Hepatocyte (in vitro differentiated cells): Measurements from ENCODE around the gene GOLGA8S. TPM values are rescaled to one million over a fixed set of nuclear protein-coding genes. Genes with fewer than 3 reads are reported as not detected.

Experiments
- DNase-seq: peaks from one replicate; pipeline ENCODE4 v3.0.0-alpha.2; 2016; ENCODE audit warnings: low spot score
- H2AFZ ChIP-seq: fragments of 200-600 bp; sonication (generic); 2 replicates; pipeline ENCODE4 v1.6.0; 2016; ENCODE audit warnings: antibody characterized with exemption, mild to moderate bottlenecking
- H3K27ac ChIP-seq: fragments of 200-600 bp; sonication (generic); 2 replicates; pipeline ENCODE4 v1.5.1; 2016; ENCODE audit warnings: mild to moderate bottlenecking
- H3K27me3 ChIP-seq: fragments of 200-600 bp; sonication (generic); 2 replicates; pipeline ENCODE4 v1.6.1; 2016
- H3K36me3 ChIP-seq: fragments of 200-600 bp; sonication (generic); replicated peaks from 2 replicates; pipeline ENCODE4 v1.5.1; 2016; ENCODE audit warnings: low read depth; ENCODE audit not compliant: insufficient read depth
- H3K4me1 ChIP-seq: fragments of 200-600 bp; sonication (generic); 2 replicates; pipeline ENCODE4 v1.5.1; 2016; ENCODE audit warnings: mild to moderate bottlenecking, moderate library complexity; ENCODE audit not compliant: insufficient read depth
- H3K4me2 ChIP-seq: fragments of 200-600 bp; sonication (generic); 2 replicates; pipeline ENCODE4 v1.6.0; 2016
- H3K4me3 ChIP-seq: fragments of 200-600 bp; sonication (generic); 2 replicates; pipeline ENCODE4 v1.5.1; 2016; ENCODE audit warnings: mild to moderate bottlenecking
- H3K79me2 ChIP-seq: fragments of 200-600 bp; sonication (generic); 2 replicates; pipeline ENCODE4 v1.6.0; 2017; ENCODE audit warnings: mild to moderate bottlenecking
- H3K9me2 ChIP-seq: fragments of 200-600 bp; sonication (generic); replicated peaks from 2 replicates; pipeline ENCODE4 v1.6.0; 2017; ENCODE audit warnings: mild to moderate bottlenecking; ENCODE audit not compliant: insufficient read depth
- H3K9me3 ChIP-seq: fragments of 200-600 bp; sonication (generic); 2 replicates; pipeline ENCODE4 v1.5.1; 2016; ENCODE audit warnings: low read depth, mild to moderate bottlenecking
- H4K20me1 ChIP-seq: fragments of 200-600 bp; sonication (generic); 2 replicates; pipeline ENCODE4 v1.6.0; 2016; ENCODE audit warnings: mild to moderate bottlenecking; ENCODE audit not compliant: insufficient read depth, poor library complexity, severe bottlenecking
- EZH2 ChIP-seq: fragments of 200-600 bp; sonication (generic); IDR thresholded peaks from 2 replicates; pipeline ENCODE4 v1.6.1; 2016; ENCODE audit warnings: antibody characterized with exemption, mild to moderate bottlenecking, borderline replicate concordance
- EZH2phosphoT487 ChIP-seq: fragments of 200-600 bp; sonication (generic); IDR thresholded peaks from one replicate; pipeline ENCODE4 v1.6.1; 2018; ENCODE audit warnings: antibody characterized with exemption, mild to moderate bottlenecking, low read depth, moderate library complexity; ENCODE audit not compliant: unreplicated experiment, severe bottlenecking
- WGBS: methylation state at CpG from one replicate; pipeline ENCODE4 v1.1.6; 2016; ENCODE audit warnings: low lambda C conversion rate; ENCODE audit errors: missing lambda C conversion rate; 5-methylcytosine and 5-hydroxymethylcytosine counted together
- polyA plus RNA-seq: library from polyadenylated mRNA; unstranded; fragments of >200 nt; fragmentation: Nextera tagmentation; extraction: Ambion mirVana; gene quantifications from 2 replicates; pipeline ENCODE4 v1.2.1, GENCODE V29; 2016
- total RNA-seq: library from RNA; depleted of rRNA; stranded (reverse); fragments of >200 nt; gene quantifications from 2 replicates; pipeline ENCODE4 v1.2.3, GENCODE V29; 2014
- TF ChIP-seq, protein P1 (sequence below): fragments of 200-600 bp; sonication (generic); IDR thresholded peaks from 2 replicates; pipeline ENCODE4 v1.5.1; 2016; ENCODE audit warnings: antibody characterized with exemption, mild to moderate bottlenecking; ENCODE audit not compliant: poor library complexity

The GOLGA8S gene
- total and polyA plus RNA-seq, 2 experiments from 2014 or later = 0.03 to 0.05 TPM

DNA sequence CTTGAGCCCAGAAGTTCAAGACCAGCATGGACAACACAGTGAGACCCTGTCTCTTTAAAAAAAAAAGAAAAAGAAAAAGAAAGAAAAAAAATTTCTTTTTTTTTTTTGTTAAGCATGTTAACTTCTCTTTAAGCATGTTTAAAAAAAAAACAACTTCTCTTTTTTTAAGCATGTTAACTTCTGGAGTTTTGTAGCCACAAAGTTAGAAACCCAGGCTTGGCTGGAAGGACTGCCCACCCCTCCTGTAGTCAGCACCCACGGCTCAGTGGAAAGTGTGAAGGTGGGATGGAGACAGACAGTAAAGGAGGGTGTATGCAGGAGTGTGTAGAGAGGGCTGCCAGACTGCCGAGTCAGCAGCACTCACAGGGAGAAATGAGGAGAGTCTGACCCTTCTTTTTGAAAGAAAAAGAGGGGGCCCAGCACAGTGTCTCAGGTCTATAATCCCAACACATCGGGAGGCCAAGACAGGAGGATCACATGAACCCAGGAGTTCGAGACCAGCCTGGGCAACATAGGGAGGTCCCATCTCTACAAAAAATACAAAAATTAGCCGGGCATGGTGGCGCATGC, 33.2 kb downstream of the GOLGA8S start:
- Histone ChIP-seq H3K4me2 (no peak overlapping the region), H3K9me3 (no peaks in the 10 kb centered on the region), H3K27me3 (no peaks in the 10 kb centered on the region), H3K36me3 (no peaks in the 10 kb centered on the region), H4K20me1 (no peaks in the 10 kb centered on the region), H3K9me2 (no peaks in the 10 kb centered on the region), H3K4me1 (no peaks in the 10 kb centered on the region), H3K4me3 (no peak overlapping the region), H2AFZ (no peak overlapping the region), H3K79me2 (no peaks in the 10 kb centered on the region), H3K27ac (no peak overlapping the region)
- TF ChIP-seq, protein P1, sequence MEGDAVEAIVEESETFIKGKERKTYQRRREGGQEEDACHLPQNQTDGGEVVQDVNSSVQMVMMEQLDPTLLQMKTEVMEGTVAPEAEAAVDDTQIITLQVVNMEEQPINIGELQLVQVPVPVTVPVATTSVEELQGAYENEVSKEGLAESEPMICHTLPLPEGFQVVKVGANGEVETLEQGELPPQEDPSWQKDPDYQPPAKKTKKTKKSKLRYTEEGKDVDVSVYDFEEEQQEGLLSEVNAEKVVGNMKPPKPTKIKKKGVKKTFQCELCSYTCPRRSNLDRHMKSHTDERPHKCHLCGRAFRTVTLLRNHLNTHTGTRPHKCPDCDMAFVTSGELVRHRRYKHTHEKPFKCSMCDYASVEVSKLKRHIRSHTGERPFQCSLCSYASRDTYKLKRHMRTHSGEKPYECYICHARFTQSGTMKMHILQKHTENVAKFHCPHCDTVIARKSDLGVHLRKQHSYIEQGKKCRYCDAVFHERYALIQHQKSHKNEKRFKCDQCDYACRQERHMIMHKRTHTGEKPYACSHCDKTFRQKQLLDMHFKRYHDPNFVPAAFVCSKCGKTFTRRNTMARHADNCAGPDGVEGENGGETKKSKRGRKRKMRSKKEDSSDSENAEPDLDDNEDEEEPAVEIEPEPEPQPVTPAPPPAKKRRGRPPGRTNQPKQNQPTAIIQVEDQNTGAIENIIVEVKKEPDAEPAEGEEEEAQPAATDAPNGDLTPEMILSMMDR = no peak
- no peak for TF ChIP-seq EZH2phosphoT487
- no peak for TF ChIP-seq EZH2
- no peak for DNase-seq
- WGBS = 71% methylated on average over 6 of the region's 6 CpGs

DNA sequence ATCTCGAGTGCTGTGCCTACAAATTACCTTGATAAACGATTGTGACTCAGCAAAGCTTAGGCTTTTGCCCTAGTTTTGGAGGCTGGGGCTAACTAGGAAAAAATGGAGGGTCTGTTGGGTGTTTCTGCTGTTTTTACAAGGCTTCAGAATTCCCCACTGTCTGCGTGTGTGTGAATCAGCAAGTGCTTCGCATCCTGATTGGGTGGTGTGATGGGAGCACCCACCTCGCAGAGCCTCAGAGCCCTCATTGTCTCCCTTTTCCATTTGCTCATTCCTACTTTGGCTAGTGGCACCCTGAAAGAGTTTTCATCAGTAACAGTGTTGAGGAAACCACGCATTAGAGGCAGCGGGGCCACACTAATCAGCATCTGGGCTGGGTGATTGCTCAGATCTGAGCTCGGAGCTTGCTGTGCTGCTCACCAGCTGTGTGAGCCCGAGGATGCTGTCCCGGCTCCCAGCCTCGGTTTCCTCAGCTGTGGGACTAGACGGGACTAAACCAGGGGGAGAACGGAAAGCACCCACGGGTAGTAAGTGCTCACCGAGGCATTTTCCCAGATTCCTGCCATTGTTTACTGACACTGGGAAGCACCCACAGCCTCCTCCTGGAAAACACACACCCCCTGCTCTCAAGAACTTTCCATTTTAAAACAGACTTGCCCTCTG, 40.6 kb downstream of the GOLGA8S start:
- Histone ChIP-seq H3K9me3 (no peaks in the 10 kb centered on the region), H2AFZ (no peak overlapping the region), H3K36me3 (no peaks in the 10 kb centered on the region), H3K4me2 (no peak overlapping the region), H4K20me1 (no peaks in the 10 kb centered on the region), H3K27me3 (no peaks in the 10 kb centered on the region), H3K27ac (no peak overlapping the region), H3K9me2 (no peaks in the 10 kb centered on the region), H3K4me3 (no peak overlapping the region), H3K79me2 (no peaks in the 10 kb centered on the region), H3K4me1 (no peaks in the 10 kb centered on the region)
- DNase-seq = no peak
- WGBS = 75% methylated on average over 15 of the region's 15 CpGs
- TF ChIP-seq EZH2 = no peak
- TF ChIP-seq, protein P1 = no peak

DNA sequence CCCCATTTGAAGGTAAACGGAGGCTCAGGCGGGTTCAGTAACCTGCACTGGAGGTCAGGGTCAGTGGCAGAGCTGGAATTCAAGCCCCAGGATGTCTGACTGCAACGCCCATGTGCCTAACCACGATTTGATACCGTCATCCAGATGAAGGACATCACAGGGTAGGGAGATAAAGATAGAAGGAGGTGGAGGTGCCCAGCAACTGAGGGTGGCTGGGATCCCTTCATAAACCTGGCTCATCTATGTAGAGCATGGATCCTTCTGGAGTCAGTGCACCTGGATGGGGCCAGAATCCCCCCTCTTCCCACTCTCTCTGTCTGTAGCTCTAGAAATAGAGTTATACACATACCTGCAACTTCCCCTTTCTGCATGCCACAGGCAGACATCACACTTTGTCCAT, 41.3 kb downstream of the GOLGA8S start:
- Histone ChIP-seq H3K79me2 (no peaks in the 10 kb centered on the region), H3K27ac (no peak overlapping the region), H3K4me2 (no peak overlapping the region), H3K36me3 (no peaks in the 10 kb centered on the region), H2AFZ (no peak overlapping the region), H3K4me3 (no peak overlapping the region), H3K9me2 (no peaks in the 10 kb centered on the region), H3K27me3 (no peaks in the 10 kb centered on the region), H3K9me3 (no peaks in the 10 kb centered on the region), H3K4me1 (no peaks in the 10 kb centered on the region), H4K20me1 (no peaks in the 10 kb centered on the region)
- TF ChIP-seq EZH2phosphoT487 (no peak), EZH2 (no peak)
- TF ChIP-seq, protein P1 = no peak
- no peak for DNase-seq
- 48% methylated on average over 5 of the region's 5 CpGs for WGBS
